GM18951 (cell line): Measurements from ENCODE around the gene SPECC1L.

Source experiments
- POLR2A ChIP-seq: IDR thresholded peaks from 4 replicates; pipeline ENCODE4 v1.6.1; 2011; ENCODE audit warnings: mild to moderate bottlenecking; ENCODE audit not compliant: insufficient read length, insufficient read depth; ENCODE audit errors: extremely low read depth
- in situ Hi-C: fragments of 300-500 bp; cut with MboI; formaldehyde crosslinking; loops from one replicate; pipeline ENCODE4 v1.12.0; 2022; ENCODE audit warnings: low sequenced_read_pairs, mixed read lengths, inconsistent platforms; ENCODE audit not compliant: unreplicated experiment

Gene SPECC1L

GRCh38 chr22:24335496-24335895 lies 64.9 kb downstream of the SPECC1L start:
- TF ChIP-seq POLR2A = no peak
- in situ Hi-C loops = no loop called here

- TF ChIP-seq POLR2A = no peak
- in situ Hi-C loops = no loop called here
Observed at GRCh38 chr22:24337894-24338645, 67.4 kb downstream of the SPECC1L start.

GRCh38 chr22:24338726-24339451 lies 68.3 kb downstream of the SPECC1L start:
- in situ Hi-C loops = no loop called here
- TF ChIP-seq POLR2A = no peak

- in situ Hi-C loops = no loop called here
- TF ChIP-seq POLR2A = no peak
Observed at GRCh38 chr22:24339452-24339747, 68.8 kb downstream of the SPECC1L start.

GRCh38 chr22:24341627-24342026 lies 71.0 kb downstream of the SPECC1L start:
- in situ Hi-C loops = no loop called here
- no peak for TF ChIP-seq POLR2A

GRCh38 chr22:24350627-24351026 lies 80.0 kb downstream of the SPECC1L start:
- in situ Hi-C loops = no loop called here
- no peak for TF ChIP-seq POLR2A

- no peak for TF ChIP-seq POLR2A
- in situ Hi-C loops = no loop called here
Observed at GRCh38 chr22:24353121-24353520, 82.5 kb downstream of the SPECC1L start.

GRCh38 chr22:24355574-24355973 lies 84.9 kb downstream of the SPECC1L start:
- in situ Hi-C loops = no loop called here
- TF ChIP-seq POLR2A = no peak

GRCh38 chr22:24357547-24357946 lies 86.9 kb downstream of the SPECC1L start:
- in situ Hi-C loops = no loop called here
- TF ChIP-seq POLR2A = no peak

GRCh38 chr22:24358105-24358836 lies 87.6 kb downstream of the SPECC1L start:
- no peak for TF ChIP-seq POLR2A
- in situ Hi-C loops = no loop called here

GRCh38 chr22:24359452-24360120 lies 89.0 kb downstream of the SPECC1L start:
- no peak for TF ChIP-seq POLR2A
- in situ Hi-C loops = no loop called here

GRCh38 chr22:24361976-24362646 lies 91.5 kb downstream of the SPECC1L start:
- in situ Hi-C loops = no loop called here
- TF ChIP-seq POLR2A = no peak

GRCh38 chr22:24363243-24363642 lies 92.6 kb downstream of the SPECC1L start:
- in situ Hi-C loops = no loop called here
- no peak for TF ChIP-seq POLR2A
